Measurements from ENCODE around the gene FMR1.

Gene FMR1

DNA sequence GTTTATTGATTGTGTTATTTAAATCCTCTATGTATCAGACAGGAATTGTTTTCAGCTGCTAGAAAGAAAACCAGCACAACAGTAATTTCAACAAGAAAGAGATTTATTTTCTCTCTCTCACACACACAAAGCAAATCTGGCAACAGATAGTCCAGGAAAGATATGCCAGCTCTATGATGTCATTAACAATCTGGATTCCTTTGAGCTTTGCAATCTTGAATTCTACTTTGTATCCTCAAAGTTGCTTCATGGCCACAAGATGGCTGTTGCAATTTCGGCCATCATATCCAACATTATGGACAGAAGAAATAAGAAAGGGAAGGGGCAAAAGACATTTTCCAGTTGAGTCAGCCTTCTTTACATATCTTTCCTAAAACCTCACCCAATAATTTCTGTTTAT is 19.8 kb upstream of the FMR1 start:
- no peak for DNase-seq (ENCODE audit: extremely low read depth, low read depth)
- no peak overlapping the region for H3K4me3 ChIP-seq (replicated peaks; ENCODE audit: low read depth, low read length)
- no peak for TF ChIP-seq CTCF (IDR thresholded peaks at IDR 0.05; ENCODE audit: low read depth, low read length, missing control alignments)

DNA sequence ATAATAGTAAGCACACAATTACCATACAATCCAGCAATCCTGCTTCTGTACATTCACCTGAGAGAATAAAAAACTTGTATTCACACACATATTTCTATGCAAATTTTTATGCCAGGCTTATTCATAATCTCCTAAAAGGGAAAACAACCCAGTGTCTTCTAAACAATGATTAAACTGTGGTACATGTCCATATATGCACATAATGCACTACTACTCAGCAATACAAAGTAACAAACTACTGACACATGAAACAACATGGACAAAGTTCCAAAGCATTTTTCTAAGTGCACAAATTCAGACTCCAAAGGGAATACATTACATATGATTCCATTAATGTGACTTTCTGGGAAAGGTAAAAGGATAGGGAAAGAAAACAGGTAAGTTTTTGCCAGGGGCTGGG is 18.0 kb upstream of the FMR1 start:
- H3K4me3 ChIP-seq (replicated peaks; ENCODE audit: low read depth, low read length): no peak overlapping the region
- no peak for DNase-seq (ENCODE audit: extremely low read depth, low read depth)
- no peak for TF ChIP-seq CTCF (IDR thresholded peaks at IDR 0.05; ENCODE audit: low read depth, low read length, missing control alignments)

- TF ChIP-seq CTCF (IDR thresholded peaks at IDR 0.05; ENCODE audit: low read depth, low read length, missing control alignments): no peak
- no peak for DNase-seq (ENCODE audit: extremely low read depth, low read depth)
- H3K4me3 ChIP-seq (replicated peaks; ENCODE audit: low read depth, low read length): no peak overlapping the region
Observed at GRCh38 chrX:147894366-147894963, 17.3 kb upstream of the FMR1 start.

GRCh38 chrX:147897117-147897516 is 14.6 kb upstream of the FMR1 start:
- DNase-seq (ENCODE audit: extremely low read depth, low read depth): no peak
- no peak overlapping the region for H3K4me3 ChIP-seq (replicated peaks; ENCODE audit: low read depth, low read length)
- no peak for TF ChIP-seq CTCF (IDR thresholded peaks at IDR 0.05; ENCODE audit: low read depth, low read length, missing control alignments)

DNA sequence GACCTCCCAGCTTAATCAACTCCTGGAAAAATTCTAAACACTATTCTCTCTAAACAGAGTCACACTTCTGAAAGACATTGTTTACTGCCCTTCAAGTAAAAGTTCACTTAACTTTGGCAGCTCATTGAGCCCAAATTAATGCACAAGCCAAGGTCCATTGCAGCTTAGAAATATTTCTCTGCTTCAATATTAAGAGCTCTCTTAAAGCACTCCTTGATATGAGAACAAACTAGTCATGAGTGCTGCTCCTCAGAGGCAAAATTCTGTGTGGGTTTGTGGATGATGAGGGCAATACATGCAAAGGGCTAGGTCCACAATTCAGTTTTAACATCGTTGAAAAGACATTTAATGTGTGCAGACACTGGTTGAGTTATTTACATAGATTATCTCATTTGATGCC is 12.8 kb upstream of the FMR1 start:
- H3K4me3 ChIP-seq (replicated peaks; ENCODE audit: low read depth, low read length): no peak overlapping the region
- no peak for DNase-seq (ENCODE audit: extremely low read depth, low read depth)
- TF ChIP-seq CTCF (IDR thresholded peaks at IDR 0.05; ENCODE audit: low read depth, low read length, missing control alignments): no peak

GRCh38 chrX:147899379-147900114 is 12.2 kb upstream of the FMR1 start:
- no peak overlapping the region for H3K4me3 ChIP-seq (replicated peaks; ENCODE audit: low read depth, low read length)
- no peak for TF ChIP-seq CTCF (IDR thresholded peaks at IDR 0.05; ENCODE audit: low read depth, low read length, missing control alignments)
- no peak for DNase-seq (ENCODE audit: extremely low read depth, low read depth)

All from HFF-Myc (cell line).